K562 treated with DMSO at 1 percent for 4 hours (cell line): ENCODE results near the gene TMEM131. TPM values are rescaled to one million over a fixed set of nuclear protein-coding genes. Genes with fewer than 3 reads are reported as not detected.

Source experiments
- total RNA-seq: library from RNA; unstranded; fragments of 300-600 nt; gene quantifications from 2 replicates; pipeline ENCODE4 v1.2.3, GENCODE V29; 2022; ENCODE audit not compliant: insufficient read depth

The TMEM131 gene
- total RNA-seq: 9.1 and 14.5 TPM in 2 replicates

GRCh38 chr2:97995734-97996624, at the start of gene TMEM131:
Gene TMEM131, minus strand, starts transcription at chr2:97995948. Its CDS starts 286 bp downstream, at chr2:97995662.

GRCh38 chr2:97713296-97714083, 282.3 kb downstream of the TMEM131 start, which contains the start of gene ZAP70:
Gene ZAP70, plus strand, starts transcription at chr2:97713576. Its CDS starts 10,461 bp downstream, at chr2:97724037.

Other genes with a start within 250 kb of the TMEM131 start
- gene VWA3B, start 91.2 kb upstream of the TMEM131 start, total RNA-seq: not detected in 2 replicates